Muscle layer of colon (tissue), 2 donors: ENCODE data around the gene AGAP1.

Experiments used
- H3K27ac ChIP-seq: one replicate; pipeline ENCODE4 v1.7.0; 2013; ENCODE audit warnings: low read depth, mild to moderate bottlenecking, low read length, moderate library complexity
- H3K27me3 ChIP-seq, 2 donors: one replicate each; pipeline ENCODE4 v1.7.0; 2013; ENCODE audit warnings: low read length in 2 of 2, mild to moderate bottlenecking in 2 of 2; ENCODE audit not compliant: insufficient read depth in 2 of 2, control insufficient read depth in 1 of 2
- H3K36me3 ChIP-seq: one replicate; pipeline ENCODE4 v1.7.0; 2013; ENCODE audit warnings: mild to moderate bottlenecking, low read length; ENCODE audit not compliant: insufficient read depth
- H3K4me1 ChIP-seq: one replicate; pipeline ENCODE4 v1.7.0; 2013; ENCODE audit warnings: mild to moderate bottlenecking, low read length; ENCODE audit not compliant: insufficient read depth
- H3K4me3 ChIP-seq, 2 donors: one replicate each; pipeline ENCODE4 v1.7.0; 2013; ENCODE audit warnings: low read length in 2 of 2, low read depth in 1 of 2, mild to moderate bottlenecking in 1 of 2, moderate library complexity in 1 of 2
- H3K9ac ChIP-seq: one replicate; pipeline ENCODE4 v1.7.0; 2013; ENCODE audit warnings: low read length
- H3K9me3 ChIP-seq: one replicate; pipeline ENCODE4 v1.7.0; 2013; ENCODE audit warnings: mild to moderate bottlenecking, low read length
- donor health status: abdominal sarcoma.
- donor health status: Adenocarcinoma of cecum.

The AGAP1 gene

GRCh38 chr2:235678712-235679111 lies 184.9 kb downstream of the AGAP1 start:
- H3K9ac ChIP-seq: no peak overlapping the region
- no peak overlapping the region for H3K27ac ChIP-seq
- H3K4me1 ChIP-seq: peaks cover 47% of the 10 kb centered on the region
- no peaks in the 10 kb centered on the region for H3K9me3 ChIP-seq
- H3K4me3 ChIP-seq: no peak overlapping the region
- H3K36me3 ChIP-seq: no peaks in the 10 kb centered on the region
- no peaks in the 10 kb centered on the region for H3K27me3 ChIP-seq

GRCh38 chr2:235679471-235679870 lies 185.6 kb downstream of the AGAP1 start:
- H3K9me3 ChIP-seq: no peaks in the 10 kb centered on the region
- no peak overlapping the region for H3K4me3 ChIP-seq
- no peaks in the 10 kb centered on the region for H3K27me3 ChIP-seq
- H3K9ac ChIP-seq: no peak overlapping the region
- peaks cover 43% of the 10 kb centered on the region for H3K4me1 ChIP-seq
- H3K36me3 ChIP-seq: no peaks in the 10 kb centered on the region
- no peak overlapping the region for H3K27ac ChIP-seq

GRCh38 chr2:235685024-235685721 lies 191.3 kb downstream of the AGAP1 start:
- Histone ChIP-seq H3K27ac (no peak overlapping the region), H3K9me3 (no peaks in the 10 kb centered on the region), H3K9ac (no peak overlapping the region), H3K4me3 (no peak overlapping the region), H3K4me1 (peaks cover 27% of the 10 kb centered on the region), H3K36me3 (no peaks in the 10 kb centered on the region), H3K27me3 (no peaks in the 10 kb centered on the region)

DNA sequence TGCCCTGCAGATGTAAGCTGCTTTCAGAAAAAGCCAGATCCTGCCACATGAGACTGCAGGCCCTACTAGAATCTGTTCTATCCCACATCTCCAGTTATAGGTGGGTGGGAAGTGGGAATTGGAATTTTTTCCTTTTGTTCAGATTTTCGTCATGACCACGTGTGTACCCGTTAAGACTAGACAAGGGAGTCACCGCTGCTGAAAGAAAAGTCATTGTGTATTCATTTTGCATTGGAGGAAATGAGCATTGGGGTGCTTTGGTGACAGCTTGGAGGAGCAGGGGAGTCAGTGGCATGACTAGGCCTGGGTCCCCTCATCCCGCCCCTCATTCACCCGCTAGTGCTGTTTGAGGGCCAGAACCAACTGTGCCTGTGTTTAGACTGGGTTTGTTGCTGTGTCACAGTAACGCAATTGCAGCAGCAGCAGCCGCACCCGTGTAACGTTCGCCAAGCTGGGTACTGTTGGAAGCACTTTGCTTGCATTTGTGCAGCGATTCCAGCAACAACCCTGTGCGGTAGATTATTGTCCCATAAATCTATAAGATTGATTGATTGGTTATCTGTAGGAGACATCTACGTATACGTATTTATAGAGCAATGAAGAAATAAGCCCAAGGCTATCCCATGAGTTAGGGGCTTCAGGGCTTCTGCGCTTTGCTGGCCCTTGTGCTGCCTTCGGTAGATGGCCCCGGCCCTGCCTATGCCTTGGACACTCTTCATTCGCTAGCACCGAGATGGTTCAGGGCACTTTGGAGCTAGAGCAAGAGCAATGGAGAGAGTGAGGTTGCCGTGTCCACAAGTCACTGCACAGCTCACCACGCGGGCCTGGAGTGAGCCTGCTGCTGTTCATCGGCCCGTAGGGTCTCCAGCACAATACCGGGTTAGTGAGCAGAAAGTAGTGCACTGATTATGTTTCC lies 194.9 kb downstream of the AGAP1 start:
- no peaks in the 10 kb centered on the region for H3K9me3 ChIP-seq
- no peak overlapping the region for H3K4me3 ChIP-seq
- H3K27ac ChIP-seq: no peak overlapping the region
- H3K9ac ChIP-seq: no peak overlapping the region
- no peaks in the 10 kb centered on the region for H3K27me3 ChIP-seq
- peaks cover 43% of the 10 kb centered on the region for H3K4me1 ChIP-seq
- H3K36me3 ChIP-seq: no peaks in the 10 kb centered on the region

DNA sequence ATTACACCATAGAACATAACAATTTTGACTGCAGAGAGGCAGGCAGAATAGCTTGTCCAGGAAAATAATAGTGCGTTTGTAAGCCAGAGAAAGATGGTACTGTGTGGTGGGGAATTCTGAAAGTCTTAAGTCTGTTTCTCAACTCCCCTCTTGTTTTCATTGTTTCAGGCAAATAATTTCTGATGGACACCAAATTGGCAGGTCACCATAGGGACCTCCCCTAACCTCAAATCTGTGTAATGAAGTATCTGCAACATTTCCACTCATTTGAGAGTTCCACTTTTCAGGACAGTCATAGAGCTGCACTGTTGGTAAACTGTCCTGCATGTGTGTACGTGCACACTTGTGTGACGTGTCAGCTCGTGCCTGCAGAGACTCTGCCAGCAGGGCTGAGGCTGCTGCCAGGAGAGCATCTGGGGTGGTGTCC lies 195.6 kb downstream of the AGAP1 start:
- H3K9ac ChIP-seq: no peak overlapping the region
- no peak overlapping the region for H3K4me3 ChIP-seq
- no peak overlapping the region for H3K27ac ChIP-seq
- H3K27me3 ChIP-seq: no peaks in the 10 kb centered on the region
- H3K36me3 ChIP-seq: no peaks in the 10 kb centered on the region
- H3K4me1 ChIP-seq: peaks cover 42% of the 10 kb centered on the region
- H3K9me3 ChIP-seq: no peaks in the 10 kb centered on the region

DNA sequence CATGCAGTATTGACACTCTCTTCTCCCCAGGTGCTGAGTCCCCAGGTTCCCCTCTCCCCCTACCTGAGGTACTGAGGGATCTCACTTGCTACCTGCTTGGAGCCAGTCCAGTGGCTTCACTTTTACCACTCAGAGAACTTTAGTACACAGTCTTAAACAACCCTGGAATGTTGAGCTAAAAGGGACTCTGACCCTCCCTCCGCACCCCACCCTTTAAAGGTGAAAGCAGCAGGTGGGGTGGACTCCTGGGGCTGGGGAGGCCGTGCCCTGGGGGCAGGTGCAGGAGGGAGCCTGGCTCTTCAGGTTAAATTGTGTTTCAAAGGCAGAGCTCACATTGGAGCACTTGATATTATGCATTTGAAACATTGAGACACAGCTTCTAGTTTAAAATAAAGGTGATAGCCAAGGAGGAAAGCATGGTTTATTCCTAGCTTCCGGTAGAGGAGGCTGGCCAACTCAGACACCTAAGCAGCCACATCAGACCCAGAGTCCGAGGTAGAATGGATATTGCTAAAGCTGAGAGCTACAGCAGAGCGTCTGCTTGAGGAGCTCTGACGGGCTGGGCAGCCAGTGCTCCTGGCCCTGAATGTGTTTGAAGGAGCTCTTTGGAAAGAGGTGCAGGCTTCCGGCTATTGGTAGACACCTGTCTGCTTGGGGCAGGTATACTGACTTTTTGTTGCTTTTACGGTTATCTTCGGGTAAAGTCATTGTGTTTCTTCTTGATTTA lies 196.4 kb downstream of the AGAP1 start:
- Histone ChIP-seq H3K27me3 (no peaks in the 10 kb centered on the region), H3K9me3 (no peaks in the 10 kb centered on the region), H3K27ac (no peak overlapping the region), H3K4me3 (no peak overlapping the region), H3K4me1 (peaks cover 36% of the 10 kb centered on the region), H3K9ac (no peak overlapping the region), H3K36me3 (no peaks in the 10 kb centered on the region)

- H3K9me3 ChIP-seq: no peaks in the 10 kb centered on the region
- no peaks in the 10 kb centered on the region for H3K27me3 ChIP-seq
- H3K36me3 ChIP-seq: no peaks in the 10 kb centered on the region
- no peak overlapping the region for H3K27ac ChIP-seq
- no peak overlapping the region for H3K4me3 ChIP-seq
- H3K9ac ChIP-seq: no peak overlapping the region
- H3K4me1 ChIP-seq: peaks cover 36% of the 10 kb centered on the region
Measured at GRCh38 chr2:235690809-235691450, 197.1 kb downstream of the AGAP1 start.

GRCh38 chr2:235692076-235692475 lies 198.2 kb downstream of the AGAP1 start:
- H3K36me3 ChIP-seq: no peaks in the 10 kb centered on the region
- no peak overlapping the region for H3K4me3 ChIP-seq
- H3K27me3 ChIP-seq: no peaks in the 10 kb centered on the region
- no peak overlapping the region for H3K27ac ChIP-seq
- H3K9me3 ChIP-seq: no peaks in the 10 kb centered on the region
- H3K4me1 ChIP-seq: peaks cover 39% of the 10 kb centered on the region
- no peak overlapping the region for H3K9ac ChIP-seq

- Histone ChIP-seq H3K9ac (no peak overlapping the region), H3K36me3 (no peaks in the 10 kb centered on the region), H3K27ac (no peak overlapping the region), H3K4me1 (peaks cover 45% of the 10 kb centered on the region), H3K4me3 (no peak overlapping the region), H3K27me3 (no peaks in the 10 kb centered on the region), H3K9me3 (no peaks in the 10 kb centered on the region)
Measured at GRCh38 chr2:235692671-235693171, 198.9 kb downstream of the AGAP1 start.

DNA sequence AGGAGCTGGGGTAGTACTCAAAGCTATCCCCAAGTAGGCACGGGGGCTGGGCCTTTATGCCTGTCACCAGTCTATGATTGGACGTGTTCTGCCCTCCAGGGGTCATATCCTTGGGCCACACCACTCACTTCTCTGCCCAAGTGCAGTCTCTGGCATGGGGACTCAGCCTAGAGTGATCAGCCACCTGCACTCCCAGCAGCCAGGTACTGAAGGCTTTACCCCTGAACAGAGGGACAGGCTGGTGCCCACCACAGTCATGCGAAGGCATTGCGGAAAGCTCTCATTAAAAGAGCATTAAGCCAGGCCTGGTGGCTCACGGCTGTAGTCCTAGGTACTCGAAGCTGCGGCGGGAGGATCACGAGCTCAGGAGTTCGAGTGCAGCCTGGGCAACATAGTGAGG lies 199.4 kb downstream of the AGAP1 start:
- H3K9ac ChIP-seq: no peak overlapping the region
- H3K9me3 ChIP-seq: no peaks in the 10 kb centered on the region
- no peaks in the 10 kb centered on the region for H3K27me3 ChIP-seq
- H3K36me3 ChIP-seq: no peaks in the 10 kb centered on the region
- H3K4me3 ChIP-seq: no peak overlapping the region
- H3K4me1 ChIP-seq: peaks cover 48% of the 10 kb centered on the region
- H3K27ac ChIP-seq: no peak overlapping the region
